Measurements from ENCODE around the gene C10orf105. TPM values are rescaled to one million over a fixed set of nuclear protein-coding genes. Genes with fewer than 3 reads are reported as not detected.

The C10orf105 gene
- 0.10 TPM for total RNA-seq

DNA sequence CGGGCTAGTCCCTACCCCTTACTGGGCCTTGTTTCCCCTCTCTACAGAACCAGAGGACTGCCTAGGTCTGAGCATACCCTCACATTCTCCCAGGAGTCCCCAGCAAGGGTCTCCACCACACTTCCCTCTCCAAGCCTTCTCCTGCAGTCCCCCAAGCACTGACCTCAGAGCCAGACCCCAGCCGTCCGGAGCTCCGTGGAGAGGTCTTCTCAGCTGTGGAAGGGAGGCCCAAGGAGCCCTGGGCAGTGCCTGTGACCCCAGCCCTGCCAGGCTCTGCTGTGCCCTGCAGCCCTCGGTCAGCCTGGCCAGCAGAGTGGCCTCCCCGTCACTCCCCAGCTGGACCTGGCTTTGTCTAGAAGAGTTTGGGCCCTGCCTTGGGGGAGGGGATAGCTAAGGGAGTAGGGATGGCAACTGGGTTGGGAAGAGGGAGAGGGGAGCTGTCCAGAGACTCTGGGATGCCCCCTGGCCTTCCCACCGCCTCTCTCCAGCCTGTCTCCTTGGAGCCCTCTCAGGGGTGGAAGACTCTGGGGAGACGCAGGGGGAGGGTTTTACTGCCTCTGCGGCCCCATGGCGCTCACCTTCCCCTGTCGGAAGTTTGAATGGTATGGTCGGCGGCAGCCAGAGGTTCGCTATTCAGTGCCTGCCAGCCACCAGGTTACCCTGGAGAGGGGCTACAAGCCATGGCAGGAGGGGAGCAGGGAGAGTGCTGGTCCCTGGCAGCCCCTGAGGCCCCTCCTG lies at the start of gene C10orf105:
Gene C10orf105 (minus strand): TSS at position 315 of the 738 bp plus-strand sequence. CDS start 3,441 bp downstream, outside the sequence.
- no peak for DNase-seq

DNA sequence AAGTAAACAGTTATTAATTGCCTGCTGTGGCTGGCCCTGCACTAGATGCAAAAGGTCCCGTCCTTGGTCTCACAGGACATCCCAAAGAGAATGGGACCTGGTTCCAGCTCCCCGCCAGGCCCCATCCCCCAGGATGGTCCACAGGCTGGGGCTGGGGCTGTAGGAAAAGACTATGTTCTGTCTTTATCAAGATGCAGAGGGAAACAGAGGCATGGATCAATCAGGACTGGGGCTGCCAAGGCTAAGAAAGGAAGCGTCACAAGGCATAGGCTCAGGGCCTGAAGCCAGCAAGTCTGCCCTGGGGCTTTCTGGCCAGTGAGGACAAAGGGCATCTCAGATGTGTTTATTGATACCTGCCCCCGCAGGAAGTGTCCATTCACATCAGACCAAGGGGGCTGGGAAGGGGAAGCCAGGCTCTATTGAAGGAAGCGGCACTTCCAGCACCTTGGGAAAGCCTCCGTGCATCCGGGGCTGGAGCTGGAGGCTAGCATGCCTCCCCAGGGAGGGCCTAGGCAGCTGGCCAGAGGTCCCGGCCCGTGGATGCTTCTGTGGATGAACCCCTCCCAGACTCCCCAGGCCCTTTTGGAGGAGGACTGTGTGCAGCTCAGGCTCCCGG lies 48.0 kb upstream of the C10orf105 start:
- DNase-seq, result peak; percentile 30

GRCh38 chr10:71766717-71767419 lies 47.3 kb upstream of the C10orf105 start:
- peak; percentile 90 for DNase-seq

GRCh38 chr10:71765906-71766716 lies 46.5 kb upstream of the C10orf105 start:
- peak; percentile 32 for DNase-seq

DNA sequence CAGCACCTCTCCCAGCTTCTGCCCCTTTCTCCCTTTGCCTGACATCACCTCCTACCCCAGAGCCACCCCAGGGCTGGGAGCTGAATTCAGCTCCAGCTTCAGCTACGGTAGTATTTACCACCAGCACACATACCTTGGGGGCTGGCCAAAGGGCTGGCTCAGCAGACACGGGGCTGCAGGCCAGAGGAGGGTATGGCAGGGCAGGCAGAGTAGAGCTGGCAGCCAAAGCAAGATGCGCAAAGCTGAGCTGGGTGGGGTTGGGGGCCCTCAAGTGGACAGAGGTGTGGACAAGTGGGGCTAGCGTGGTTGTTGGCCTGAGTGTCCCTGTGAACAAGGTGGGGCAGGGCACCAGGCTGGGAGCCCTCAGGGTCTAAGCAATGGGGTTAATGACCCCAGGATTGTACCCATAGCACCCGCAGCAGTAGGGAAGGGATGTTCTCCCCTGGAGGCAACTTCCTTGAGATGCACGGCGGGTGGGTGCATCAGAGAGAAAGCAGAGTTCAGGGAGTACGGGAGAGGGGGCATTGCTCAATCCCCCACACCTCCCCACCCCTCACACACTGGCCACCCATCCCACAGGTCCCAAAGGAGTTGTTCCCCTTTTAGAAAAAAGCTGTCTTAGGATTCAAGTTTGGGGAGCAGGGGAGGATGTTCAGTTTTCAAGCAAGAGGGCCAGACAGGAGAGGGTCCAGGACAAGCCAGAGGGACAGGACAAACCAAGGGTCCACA lies 45.8 kb upstream of the C10orf105 start:
- no peak for DNase-seq

DNA sequence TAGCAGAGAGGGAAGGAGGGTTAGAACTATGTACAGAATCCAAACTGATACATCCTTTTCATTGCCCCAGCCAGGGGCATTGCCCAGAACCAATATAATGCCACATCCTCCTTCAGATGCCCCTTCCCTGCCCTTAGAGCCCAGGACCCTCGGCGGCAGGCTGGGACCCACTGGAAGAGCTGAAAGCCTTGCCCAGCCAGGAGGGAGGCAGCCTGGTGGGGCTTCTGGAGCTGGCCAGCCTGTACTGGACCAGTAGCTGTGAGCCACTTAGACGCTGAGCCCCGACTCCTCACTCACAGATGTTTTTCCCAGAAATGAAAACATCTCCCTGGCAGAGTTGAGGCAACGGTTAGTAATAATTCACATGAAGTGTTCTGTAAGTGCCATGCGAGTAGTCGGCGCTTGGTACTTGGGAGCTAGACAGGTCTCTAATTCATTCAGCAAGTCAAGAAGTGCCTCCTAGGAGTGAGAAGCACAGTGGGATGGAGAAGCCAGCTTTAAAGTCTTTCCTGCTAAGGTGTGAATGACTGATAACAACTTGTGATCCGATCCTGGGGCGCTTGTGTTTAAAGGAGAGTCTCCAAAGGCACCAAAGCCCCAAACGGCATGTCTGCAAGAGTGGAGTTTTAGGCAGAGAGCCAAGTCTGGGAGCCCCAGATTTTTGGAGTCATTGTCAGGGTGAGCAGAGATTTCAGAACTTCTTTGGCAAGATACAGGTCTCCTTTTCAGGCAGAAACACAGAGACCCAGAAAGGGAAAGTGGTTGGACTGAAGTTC lies 44.0 kb upstream of the C10orf105 start:
- DNase-seq, result no peak

DNA sequence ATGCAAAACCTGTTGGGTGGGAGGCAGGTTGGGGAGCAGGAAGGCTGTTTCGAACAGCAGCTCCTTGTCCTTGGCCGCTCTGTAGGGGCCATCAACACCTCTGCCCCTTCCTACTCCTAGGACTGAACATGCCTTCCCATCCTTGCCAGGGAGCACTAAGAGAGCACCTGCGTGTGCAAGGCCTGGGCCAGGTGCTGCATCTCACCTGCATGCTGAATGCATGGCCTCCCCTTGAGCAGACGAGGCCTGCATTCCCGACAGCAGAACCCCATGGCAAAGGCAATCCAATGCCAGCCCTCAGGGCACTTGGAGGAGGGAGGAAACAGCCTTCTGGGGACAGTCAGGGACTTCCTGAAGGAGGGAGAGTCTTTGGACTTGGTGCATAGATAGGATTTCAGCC lies 42.7 kb upstream of the C10orf105 start:
- DNase-seq, result no peak

DNA sequence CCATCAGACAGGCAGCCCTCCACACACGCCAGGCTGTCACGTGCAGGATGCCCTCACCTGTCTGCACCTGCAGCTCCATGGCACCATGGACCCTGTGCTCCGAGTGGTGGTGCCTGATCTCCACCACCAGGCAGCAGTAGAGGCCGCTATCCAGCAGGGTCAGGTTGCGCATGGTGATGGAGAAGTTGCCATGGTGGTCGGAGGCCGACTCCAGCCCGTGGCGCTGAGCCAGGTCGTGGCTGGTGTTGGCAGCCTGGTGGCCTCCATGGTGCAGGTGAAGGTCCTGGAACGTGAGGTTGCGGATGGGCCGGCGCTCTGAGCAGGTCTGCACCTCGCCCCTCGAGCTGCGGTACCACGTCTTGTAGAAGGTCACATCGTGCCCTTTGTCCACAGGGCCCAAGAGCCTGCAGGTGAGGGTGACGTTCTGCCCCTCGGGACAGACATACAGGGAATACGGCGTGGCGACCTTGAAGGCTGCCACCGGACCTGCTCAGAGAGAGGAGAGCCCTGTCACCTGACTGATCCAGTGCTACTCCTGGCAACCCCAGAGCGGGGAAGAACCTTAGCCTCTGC lies 42.0 kb upstream of the C10orf105 start:
- DNase-seq, result no peak

- DNase-seq, result no peak
Observed at GRCh38 chr10:71761105-71761511, 41.5 kb upstream of the C10orf105 start.

- no peak for DNase-seq
Observed at GRCh38 chr10:71757399-71757922, 37.9 kb upstream of the C10orf105 start.

DNA sequence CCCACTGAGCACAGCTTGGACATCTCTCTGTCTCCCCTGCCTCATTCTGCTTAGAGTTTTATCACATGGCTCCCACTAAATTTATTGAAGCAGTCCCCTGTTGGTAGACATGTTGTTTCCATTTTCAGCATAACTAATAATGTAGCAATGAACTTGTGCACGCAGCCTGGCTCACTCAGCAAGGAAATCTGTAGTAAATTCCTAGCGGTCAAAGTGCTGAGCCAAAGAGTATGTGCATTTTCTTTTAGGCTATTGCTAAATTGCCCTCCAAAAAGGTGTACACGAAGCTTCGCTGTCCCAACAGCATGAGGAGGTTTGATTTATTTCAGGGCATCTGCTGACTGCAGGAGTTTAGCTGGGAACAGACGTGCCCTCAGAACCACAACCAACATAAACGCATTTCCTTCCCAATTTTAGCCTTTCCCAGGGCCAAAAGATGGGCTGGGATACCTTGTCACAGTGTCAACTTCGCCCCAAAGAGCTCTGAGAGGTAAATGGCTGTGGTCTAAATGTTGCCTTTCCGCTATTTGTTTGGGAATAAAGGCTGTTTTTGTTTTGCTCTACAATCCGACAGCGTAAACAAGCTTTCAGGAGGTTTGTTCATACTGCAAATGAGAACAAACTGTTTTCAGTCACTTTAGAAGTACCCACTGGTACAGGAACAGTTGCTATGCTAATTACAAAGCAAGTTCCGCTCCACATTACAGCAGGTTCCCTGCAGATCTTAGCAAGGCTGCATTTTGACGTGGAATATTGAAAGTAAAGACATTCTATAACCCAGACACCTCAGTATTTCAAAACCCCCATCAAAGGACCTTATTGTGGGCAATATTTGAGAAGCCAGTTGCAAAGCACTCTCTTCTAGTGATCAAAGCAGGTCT lies 37.0 kb upstream of the C10orf105 start:
- no peak for DNase-seq

- no peak for DNase-seq
Observed at GRCh38 chr10:71755179-71755879, 35.8 kb upstream of the C10orf105 start.

DNA sequence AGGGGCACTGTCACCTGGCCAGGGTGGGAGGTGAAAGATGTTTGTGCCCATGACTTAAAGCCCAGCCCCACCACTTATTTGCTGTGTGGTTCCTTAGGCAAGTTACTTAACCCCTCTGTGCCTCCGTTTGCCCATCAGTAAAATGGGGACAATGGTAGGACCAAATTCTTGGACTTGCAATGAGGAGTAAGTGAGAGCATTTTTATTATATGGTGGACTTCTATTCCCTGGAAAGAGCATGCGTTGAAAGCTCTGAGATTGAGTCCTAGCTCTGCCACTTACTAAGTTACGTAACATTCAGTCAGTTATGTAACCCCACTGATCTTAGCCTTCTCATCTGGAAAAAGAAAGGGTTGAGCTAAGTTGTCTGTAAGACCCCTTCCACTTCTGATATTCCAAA lies 35.0 kb upstream of the C10orf105 start:
- DNase-seq, result no peak

DNA sequence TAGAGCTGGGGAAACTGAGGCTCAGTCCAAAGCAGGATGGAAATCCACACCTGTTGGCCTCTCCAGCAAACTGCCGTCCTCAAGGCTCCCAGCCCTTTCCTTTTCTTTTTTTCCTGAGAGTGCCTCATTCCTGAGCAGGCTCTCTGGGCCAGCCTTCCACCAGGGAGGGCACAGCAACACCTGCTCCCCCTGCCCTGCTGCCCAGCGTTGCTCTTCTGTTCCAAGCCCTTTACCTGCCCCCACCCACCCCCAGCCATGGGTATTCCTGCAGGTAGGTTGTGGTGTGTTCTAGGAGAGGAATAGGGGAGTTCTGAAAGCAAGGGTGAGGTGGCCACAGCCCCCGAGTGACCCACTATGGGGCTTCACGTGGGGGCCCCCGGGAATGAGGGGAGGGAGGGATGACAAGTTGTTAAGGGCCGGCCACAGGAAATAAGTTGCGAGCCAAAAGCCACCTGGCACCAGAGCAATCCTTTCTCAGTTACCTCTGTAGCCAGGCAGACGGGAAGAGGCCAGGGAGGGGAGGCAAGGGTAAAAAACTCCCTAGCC lies 34.5 kb upstream of the C10orf105 start:
- DNase-seq, result no peak

- peak; percentile 27 for DNase-seq
Observed at GRCh38 chr10:71753091-71753959, 33.7 kb upstream of the C10orf105 start.

- DNase-seq, result peak; percentile 57
Observed at GRCh38 chr10:71752391-71753090, 33.0 kb upstream of the C10orf105 start.
